Activated CD4-positive, alpha-beta T cell treated with anti-CD3 and anti-CD28 coated beads for 4 hours (primary cell): Measurements from ENCODE around the gene DLG3.
"Not testable (repeated sequence)": the region's sequence is repeated elsewhere in the genome, so short reads cannot be mapped to it uniquely, and the experiment has no call there.

Source experiments
- DNase-seq, 2 donors: peaks; one replicate each; pipeline ENCODE4 v3.0.0-alpha.2; 2020

Gene DLG3

GRCh38 chrX:70477734-70478075, 33.1 kb downstream of the DLG3 start:
- DNase-seq, result no peak

GRCh38 chrX:70478526-70479245, 34.1 kb downstream of the DLG3 start:
- no peak for DNase-seq

GRCh38 chrX:70479247-70479921, 34.7 kb downstream of the DLG3 start:
- DNase-seq, result no peak

DNA sequence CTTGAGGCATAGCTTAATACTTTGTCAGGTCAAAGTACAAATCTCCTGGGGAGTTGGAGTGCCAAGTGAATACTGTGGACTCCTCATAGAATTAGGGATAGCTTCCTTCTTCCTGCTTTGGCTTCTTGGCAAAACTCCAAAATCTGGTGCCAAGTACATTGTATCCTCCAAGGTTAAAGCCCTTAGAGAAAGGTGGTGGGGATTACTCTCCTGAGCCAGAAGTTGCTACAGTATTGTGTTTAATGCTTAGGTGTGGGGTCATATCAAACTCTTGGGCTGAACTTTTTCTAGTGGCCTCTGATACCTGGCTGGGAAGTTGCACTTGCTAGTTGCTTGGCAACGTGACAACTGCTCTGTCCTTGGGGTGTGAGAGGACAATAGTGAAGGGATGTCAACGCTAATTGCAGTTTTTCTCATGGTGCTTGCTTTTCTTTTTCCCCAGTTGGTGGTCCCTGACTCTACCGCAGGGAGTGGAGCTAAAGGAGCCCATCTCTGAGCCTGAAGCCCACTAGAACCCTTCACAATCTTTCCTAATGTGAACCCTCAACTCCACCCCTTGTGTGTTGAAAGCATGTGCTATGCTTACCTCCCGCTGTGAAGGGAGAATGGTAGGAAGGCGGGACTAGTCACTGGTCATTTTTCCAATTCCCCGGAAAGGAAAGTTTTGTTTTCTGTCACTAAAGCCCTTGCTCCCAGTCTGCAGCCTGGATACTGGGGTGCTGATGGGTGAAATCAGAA, 35.5 kb downstream of the DLG3 start:
- DNase-seq, result no peak

- DNase-seq, result no peak
Observed at GRCh38 chrX:70480660-70481018, 36.0 kb downstream of the DLG3 start.

DNA sequence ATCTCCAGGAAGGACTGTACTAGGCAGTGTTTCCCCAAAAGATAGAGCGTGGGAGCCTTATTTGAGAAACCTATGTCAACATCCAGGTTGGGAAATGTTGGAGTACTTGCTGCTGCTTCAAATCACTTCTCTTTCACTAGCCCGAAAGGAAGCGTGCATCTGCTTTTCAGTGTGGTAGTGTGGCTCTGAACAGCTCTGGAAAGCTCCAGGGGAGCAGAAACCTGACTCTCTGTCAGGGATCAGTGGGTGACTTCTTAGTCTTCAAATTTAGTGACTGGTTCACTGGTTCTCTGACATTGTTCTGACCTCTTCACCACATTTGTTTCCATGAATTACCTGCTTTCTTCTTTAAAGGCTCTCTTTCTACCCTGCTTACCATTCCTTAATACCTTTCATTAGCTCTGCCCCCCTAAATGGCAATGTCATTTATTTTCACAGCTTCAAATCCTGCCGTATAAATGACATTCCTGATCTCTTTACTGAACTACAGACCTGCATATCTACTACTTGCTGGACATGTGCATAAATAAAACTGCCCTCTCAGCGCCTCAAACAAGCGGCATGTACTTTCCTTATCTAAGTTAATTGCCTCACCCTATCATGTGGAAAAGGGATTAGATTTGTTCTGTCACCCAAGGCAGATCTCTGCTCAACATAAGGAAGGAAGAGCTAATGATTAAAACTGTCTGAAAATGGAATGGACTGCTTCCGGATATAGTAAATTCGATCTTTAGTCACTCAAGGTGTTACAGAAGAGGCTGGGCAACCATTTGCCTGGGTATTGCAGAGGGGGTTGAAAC, 37.0 kb downstream of the DLG3 start:
- DNase-seq, result no peak

GRCh38 chrX:70482300-70482699, 37.7 kb downstream of the DLG3 start:
- DNase-seq, result no peak

DNA sequence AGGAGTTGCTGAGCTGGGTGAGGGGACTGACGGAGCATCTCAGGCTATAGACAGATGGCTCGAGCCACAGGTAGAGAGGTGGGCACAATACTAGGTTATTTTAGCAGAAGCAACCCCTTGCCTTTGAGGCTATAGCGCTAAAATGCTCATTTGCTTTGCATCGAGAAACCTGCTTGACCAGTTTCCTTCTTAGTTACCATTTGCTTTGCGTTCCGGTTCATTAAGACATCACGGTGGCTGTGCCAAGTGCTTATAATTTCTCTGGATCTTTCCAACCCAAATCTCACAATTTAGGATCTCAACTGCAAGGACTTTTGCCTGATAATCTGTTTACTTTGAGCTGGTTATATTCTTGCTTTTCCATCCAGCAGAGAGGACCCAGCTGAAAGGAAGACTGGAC, 40.8 kb downstream of the DLG3 start:
- DNase-seq, result no peak

DNA sequence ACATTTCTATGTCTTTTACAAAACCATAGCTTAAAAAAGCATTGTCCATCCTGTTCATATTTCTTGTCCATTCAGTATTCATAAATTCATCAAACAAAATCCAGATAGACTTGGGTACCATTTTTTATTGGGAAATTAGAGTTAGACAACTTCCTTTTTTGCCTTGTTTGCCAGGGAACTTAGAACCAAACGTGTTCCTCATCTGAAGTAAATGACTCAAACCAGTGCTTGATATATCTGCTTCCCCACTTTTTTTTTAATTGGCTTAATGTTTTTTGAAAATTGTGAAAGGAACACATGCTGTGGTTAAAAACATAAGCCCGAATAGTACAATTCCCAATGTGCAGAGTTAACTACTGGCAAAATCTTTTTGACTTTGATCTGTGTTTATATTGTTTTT, 44.2 kb downstream of the DLG3 start:
- DNase-seq, result no peak

- DNase-seq, result no peak
Observed at GRCh38 chrX:70494441-70494840, 49.8 kb downstream of the DLG3 start.

GRCh38 chrX:70496491-70496890, 51.9 kb downstream of the DLG3 start:
- no peak for DNase-seq

DNA sequence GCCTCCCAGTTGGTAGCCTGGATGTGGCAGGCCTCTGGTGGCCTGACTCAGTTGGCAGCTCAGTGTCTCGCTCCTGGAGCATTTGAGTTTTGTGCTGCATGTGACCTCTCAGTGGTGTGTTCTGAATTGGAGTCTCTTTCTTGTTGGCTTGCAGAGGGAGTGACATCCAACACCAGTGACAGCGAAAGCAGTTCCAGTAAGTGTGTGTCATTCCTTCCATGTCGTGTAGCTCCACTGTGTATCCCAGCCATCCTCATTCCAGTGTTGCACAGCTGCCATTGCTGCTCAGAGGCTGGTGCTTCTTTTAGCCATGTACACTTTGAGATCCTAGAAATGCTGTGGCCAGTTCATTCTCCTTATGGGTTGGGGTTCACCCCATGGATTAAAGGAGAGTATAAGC, 52.4 kb downstream of the DLG3 start:
- DNase-seq, result no peak

- DNase-seq, result no peak
Observed at GRCh38 chrX:70498129-70498528, 53.5 kb downstream of the DLG3 start.

DNA sequence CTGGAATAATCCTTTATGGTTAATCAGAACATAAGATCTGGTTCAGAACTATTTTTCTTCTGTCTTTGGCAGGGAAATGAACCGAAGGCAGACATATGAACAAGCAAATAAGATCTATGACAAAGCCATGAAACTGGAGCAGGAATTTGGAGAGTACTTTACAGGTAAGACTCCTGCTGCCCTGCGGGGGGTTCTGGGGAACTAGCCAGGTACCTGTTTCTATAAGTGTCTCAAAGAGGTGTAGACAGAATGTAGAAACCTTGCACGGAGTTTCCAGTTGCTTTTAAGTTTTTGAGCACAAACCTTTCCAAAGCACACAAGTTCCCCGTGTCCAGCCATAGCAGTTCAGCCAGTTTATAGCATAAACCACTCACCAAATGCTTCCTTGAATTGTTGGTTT, 56.2 kb downstream of the DLG3 start:
- no peak for DNase-seq

GRCh38 chrX:70504772-70505450, 60.3 kb downstream of the DLG3 start:
- no peak for DNase-seq

GRCh38 chrX:70505451-70505841, 60.8 kb downstream of the DLG3 start:
- no peak for DNase-seq

DNA sequence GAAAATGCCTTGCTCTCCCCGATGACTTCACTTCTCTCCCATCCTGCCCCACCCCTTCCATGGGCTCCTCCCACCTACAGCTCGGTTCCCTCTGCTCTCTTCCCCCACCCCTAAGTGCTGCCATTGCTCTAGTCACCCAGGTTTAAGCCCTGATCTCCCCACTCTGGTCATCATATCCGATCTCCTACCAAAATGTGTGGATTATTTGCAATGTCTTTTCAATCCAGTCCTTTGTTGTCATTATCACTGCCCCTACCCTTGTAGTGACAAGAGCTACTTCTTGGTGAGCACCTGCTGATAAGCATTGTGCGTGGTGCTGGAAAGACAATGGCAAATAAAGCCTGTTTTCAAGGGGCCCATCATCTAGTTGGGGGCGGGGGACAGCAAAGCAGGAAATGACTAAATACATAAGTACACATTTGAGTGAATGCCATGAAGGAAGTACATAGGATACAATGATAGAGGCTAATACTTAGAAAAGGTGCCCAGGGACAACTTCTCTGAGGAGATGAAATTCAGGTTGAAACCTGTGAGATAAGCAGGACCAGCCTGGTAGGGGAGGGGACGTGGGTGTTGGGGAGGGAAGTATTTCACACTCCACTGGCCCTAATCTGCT, 63.8 kb downstream of the DLG3 start:
- DNase-seq, result no peak

- no peak for DNase-seq
Observed at GRCh38 chrX:70509078-70509477, 64.4 kb downstream of the DLG3 start.

DNA sequence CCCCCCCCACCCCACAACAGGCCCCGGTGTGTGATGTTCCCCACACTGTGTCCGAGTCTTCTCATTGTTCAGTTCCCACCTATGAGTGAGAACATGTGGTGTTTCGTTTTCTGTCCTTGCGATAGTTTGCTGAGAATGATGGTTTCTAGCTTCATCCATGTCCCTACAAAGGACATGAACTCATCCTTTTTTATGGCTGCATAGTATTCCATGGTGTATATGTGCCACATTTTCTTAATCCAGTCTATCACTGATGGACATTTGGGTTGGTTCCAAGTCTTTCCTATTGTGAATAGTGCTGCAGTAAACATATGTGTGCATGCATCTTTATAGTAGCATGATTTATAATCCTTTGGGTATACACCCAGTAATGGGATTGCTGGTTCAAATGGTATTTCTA, 70.6 kb downstream of the DLG3 start:
- DNase-seq, result not testable (repeated sequence)

GRCh38 chrX:70515692-70516091, 71.1 kb downstream of the DLG3 start:
- not testable (repeated sequence) for DNase-seq

DNA sequence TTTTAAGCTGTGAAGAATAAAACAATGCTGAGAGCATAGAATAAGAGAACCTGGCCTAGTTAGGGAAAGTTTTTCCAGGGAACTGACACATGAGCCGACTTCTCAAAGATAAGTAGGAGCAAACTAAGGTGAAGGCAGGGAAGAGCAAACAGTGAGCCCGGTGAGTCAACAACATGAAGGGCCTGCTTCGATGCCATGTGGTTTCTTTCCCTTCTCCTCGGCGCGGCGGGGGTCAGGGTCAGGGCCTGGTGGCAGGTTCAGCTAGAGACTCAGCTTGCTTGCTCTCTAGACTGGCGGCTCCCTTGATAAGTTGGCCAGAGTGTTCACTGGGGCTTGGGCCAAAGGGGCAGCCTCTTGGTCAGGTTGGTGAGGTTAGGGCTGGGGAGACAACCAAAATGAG, 81.1 kb downstream of the DLG3 start:
- no peak for DNase-seq

DNA sequence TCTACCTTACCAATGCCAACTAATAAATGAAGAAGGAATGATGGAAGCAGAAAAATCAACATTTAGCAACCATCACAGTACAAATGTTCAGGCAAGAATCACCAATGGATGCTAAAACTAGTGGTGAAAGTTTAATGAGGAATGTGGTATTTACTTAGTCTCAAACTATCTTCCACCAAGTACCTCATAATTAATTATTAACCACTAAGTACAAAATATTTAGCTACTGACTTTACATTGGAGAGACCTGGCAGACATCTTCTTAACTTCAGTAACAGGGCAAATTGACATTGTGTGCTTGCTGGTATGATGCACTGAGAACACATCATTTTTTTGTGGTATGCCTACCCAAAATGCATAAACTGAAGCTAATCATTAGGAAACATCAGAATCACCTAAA, 82.4 kb downstream of the DLG3 start:
- no peak for DNase-seq
